GM18499 (cell line): ENCODE results near the gene SNX6.
"Not testable (repeated sequence)": the region's sequence is repeated elsewhere in the genome, so short reads cannot be mapped to it uniquely, and the experiment has no call there.

ENCODE experiments used
- ATAC-seq: cut with Tn5 transposase; IDR thresholded peaks from one replicate; pipeline ENCODE4 v1.9.1; 2021; ENCODE audit warnings: moderate number of reproducible peaks; ENCODE audit not compliant: insufficient read depth, unreplicated experiment

Gene SNX6

DNA sequence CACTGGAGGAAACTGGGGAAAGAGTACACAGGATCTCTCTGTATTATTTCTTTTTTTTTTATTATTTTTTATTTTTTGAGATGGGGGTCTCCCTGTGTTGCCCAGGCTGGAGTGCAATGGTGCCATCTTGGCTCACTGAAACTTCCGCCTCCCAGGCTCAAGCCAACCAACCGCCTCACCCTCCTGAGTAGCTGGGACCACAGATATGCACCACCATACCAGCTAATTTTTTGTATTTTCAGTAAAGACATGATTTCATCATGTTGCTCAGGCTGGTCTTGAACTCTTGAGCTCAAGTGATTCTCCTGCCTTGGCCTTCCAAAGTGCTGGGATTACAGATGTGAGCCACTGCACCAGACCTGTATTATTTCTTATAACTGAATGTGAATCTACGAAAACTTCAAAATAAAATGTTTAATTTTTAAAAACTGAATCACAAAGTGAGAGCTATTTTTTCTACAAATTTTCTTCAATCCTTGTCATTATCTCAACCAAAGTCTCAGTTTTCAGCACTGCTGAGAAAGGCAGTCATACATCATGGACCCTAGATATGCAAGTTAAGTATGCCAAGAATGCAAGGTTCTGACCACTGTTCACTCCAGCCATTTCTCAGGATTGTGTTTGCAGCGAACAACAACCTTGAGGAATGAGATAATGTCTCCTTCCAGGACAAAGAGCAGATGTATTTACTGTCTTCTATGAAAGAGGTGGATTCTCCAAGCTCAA lies 92.8 kb downstream of the SNX6 start:
- no peak for ATAC-seq

DNA sequence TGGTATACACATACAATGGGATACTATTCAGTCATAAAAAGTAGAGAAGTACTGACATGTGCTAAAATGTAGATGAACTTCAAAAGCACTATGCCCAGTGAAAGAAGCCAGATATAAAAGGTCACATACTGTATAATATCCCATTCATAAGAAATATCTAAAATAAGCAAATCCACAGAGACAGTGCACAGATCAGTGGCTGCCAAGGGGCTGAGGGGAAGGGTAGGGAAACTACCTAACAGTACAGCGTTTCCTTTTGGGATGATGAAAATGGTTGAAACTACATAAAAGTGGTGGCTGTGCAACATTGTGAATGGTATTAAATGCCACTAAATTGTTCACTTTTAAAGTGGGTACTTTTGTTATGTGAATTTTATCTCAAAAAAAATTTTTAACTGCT lies 102.4 kb downstream of the SNX6 start:
- no peak for ATAC-seq

- ATAC-seq, result not testable (repeated sequence)
Measured at GRCh38 chr14:34524216-34524615, 105.7 kb downstream of the SNX6 start.

GRCh38 chr14:34522496-34522895 lies 107.5 kb downstream of the SNX6 start:
- no peak for ATAC-seq

GRCh38 chr14:34521071-34521470 lies 108.9 kb downstream of the SNX6 start:
- not testable (repeated sequence) for ATAC-seq

- ATAC-seq, result not testable (repeated sequence)
Measured at GRCh38 chr14:34520304-34520970, 109.5 kb downstream of the SNX6 start.
